Neutrophil (primary cell): ENCODE data around the gene CFAP65.

Source experiments
- H3K27ac ChIP-seq: fragments of 200-600 bp; sonication (generic); 2 replicates; pipeline ENCODE4 v1.5.1; 2016; ENCODE audit warnings: mild to moderate bottlenecking, moderate library complexity
- H3K27me3 ChIP-seq: fragments of 200-600 bp; sonication (generic); 2 replicates; pipeline ENCODE4 v1.6.0; 2016; ENCODE audit warnings: mild to moderate bottlenecking
- H3K36me3 ChIP-seq: fragments of 200-600 bp; sonication (generic); 2 replicates; pipeline ENCODE4 v1.5.1; 2017
- H3K4me1 ChIP-seq, 2 experiments: fragments of 200-600 bp in 1 of 2; sonication (generic) in 1 of 2; 1 replicate in 1 of 2; 2 replicates in 1 of 2; pipeline versions ENCODE4 v1.5.1 to v1.6.1; 2013 to 2016; ENCODE audit warnings: low read depth in 1 of 2, low read length in 1 of 2, mild to moderate bottlenecking in 1 of 2, moderate library complexity in 1 of 2; ENCODE audit not compliant: control insufficient read depth in 1 of 2, insufficient read depth in 1 of 2
- H3K4me3 ChIP-seq, 2 experiments: fragments of 200-600 bp in 1 of 2; sonication (generic) in 1 of 2; 1 replicate in 1 of 2; 2 replicates in 1 of 2; pipeline ENCODE4 v1.5.1; 2013 to 2016; ENCODE audit warnings: low read depth in 1 of 2, low read length in 1 of 2, mild to moderate bottlenecking in 1 of 2, moderate library complexity in 1 of 2
- H3K9me3 ChIP-seq: fragments of 200-600 bp; sonication (generic); 2 replicates; pipeline ENCODE4 v1.5.1; 2016
- TF ChIP-seq, protein P1 (sequence below): fragments of 200-600 bp; sonication (generic); IDR thresholded peaks from 2 replicates; pipeline ENCODE4 v1.5.1; 2016; ENCODE audit warnings: antibody characterized with exemption

CFAP65 gene

DNA sequence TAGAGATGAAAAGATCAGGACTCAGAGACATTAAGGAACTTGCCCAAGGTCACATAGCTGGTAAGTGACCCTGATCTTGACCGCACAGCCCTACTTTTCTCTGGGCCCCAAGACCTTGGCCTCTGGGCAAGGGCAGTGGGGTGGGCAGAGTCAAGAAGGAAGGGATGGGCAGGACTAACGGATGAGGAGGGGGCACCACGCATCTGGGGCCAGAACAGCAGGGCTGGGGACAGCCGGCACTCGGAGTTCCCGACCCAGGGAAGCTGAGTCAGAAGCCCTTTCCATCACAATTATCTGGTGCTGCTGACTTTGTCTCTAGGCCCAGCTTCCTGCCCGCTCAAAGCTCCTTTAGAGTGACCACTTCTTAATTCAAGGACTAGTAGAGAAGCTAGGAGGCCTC, 14.4 kb downstream of the CFAP65 start:
- no peaks in the 10 kb centered on the region for H3K4me1 ChIP-seq
- H3K4me3 ChIP-seq, result no peak overlapping the region
- no peak overlapping the region for H3K27ac ChIP-seq
- TF ChIP-seq, protein P1, sequence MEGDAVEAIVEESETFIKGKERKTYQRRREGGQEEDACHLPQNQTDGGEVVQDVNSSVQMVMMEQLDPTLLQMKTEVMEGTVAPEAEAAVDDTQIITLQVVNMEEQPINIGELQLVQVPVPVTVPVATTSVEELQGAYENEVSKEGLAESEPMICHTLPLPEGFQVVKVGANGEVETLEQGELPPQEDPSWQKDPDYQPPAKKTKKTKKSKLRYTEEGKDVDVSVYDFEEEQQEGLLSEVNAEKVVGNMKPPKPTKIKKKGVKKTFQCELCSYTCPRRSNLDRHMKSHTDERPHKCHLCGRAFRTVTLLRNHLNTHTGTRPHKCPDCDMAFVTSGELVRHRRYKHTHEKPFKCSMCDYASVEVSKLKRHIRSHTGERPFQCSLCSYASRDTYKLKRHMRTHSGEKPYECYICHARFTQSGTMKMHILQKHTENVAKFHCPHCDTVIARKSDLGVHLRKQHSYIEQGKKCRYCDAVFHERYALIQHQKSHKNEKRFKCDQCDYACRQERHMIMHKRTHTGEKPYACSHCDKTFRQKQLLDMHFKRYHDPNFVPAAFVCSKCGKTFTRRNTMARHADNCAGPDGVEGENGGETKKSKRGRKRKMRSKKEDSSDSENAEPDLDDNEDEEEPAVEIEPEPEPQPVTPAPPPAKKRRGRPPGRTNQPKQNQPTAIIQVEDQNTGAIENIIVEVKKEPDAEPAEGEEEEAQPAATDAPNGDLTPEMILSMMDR, result no peak
- peaks cover 50% of the 10 kb centered on the region for H3K27me3 ChIP-seq
- H3K9me3 ChIP-seq, result no peaks in the 10 kb centered on the region
- H3K36me3 ChIP-seq, result no peaks in the 10 kb centered on the region

DNA sequence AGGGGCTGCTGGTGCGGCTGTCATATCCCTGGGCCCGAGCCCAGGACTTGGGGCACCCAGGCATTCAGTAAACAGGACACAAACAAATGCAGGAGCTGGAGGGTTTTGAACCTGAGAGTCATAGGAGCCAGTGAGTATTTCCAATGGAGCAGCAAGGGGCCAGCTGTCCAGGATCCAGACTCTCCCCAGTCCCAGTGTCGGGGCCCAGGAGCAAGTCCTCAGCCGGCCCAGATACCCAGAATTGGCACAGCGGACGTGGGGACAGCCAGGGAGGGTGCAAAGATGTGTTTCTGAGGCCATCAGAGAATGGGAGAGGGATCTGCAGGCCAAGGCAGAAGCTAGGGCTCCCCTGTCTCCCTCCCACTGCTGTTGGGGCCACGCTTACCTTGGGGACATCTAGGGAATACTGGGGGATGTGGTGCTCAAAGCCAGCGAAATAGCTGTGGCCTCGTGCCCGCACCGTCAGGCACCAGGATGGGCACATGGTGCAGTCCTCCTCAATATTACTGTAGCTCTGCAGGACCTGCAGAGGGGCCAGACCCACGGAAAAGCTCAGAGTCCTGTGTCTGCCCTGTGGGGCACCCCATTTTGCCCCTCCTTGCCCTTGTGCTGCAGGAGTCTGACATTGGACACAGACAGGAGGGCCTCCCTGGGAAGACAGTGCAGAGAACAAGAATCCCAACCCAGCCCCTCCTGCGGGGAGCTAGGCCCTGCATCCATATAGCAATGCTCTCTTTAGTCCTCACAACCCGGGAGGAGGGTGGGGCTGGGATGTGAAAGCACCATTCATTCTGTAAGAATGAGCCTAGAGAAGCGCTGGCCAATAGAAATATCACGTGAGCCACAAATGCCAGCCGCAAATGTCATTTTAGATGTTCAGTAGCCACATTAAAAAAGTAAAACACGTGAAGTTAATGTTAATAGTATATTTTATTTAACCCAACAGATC, 15.4 kb downstream of the CFAP65 start:
- no peaks in the 10 kb centered on the region for H3K36me3 ChIP-seq
- no peak overlapping the region for H3K27ac ChIP-seq
- H3K4me3 ChIP-seq, result no peak overlapping the region
- TF ChIP-seq, protein P1, result no peak
- H3K4me1 ChIP-seq, result no peaks in the 10 kb centered on the region
- peaks cover 42% of the 10 kb centered on the region for H3K27me3 ChIP-seq
- no peaks in the 10 kb centered on the region for H3K9me3 ChIP-seq

DNA sequence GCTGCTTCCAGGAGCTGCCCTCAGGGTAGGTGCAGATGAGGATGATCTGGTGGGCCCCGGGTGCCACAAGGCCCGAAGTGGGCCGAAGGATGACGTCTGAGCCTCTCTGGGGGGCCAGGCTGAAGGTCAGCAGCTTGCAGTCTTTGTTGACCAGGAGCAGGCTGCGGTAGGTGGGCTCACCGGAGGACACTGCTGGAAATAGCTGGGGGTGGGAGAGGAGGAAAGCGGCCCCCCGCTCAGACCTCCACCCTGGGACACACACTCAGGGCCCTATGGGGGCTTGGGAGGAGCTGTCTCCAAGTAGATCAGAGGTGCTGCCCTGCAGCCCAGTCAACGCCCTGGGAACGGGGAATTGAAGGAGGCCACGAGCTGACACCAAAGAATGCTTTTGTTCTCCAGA, 17.3 kb downstream of the CFAP65 start:
- Histone ChIP-seq H3K27ac (no peak overlapping the region), H3K36me3 (no peaks in the 10 kb centered on the region), H3K27me3 (peaks cover 42% of the 10 kb centered on the region), H3K9me3 (no peaks in the 10 kb centered on the region), H3K4me3 (no peak overlapping the region), H3K4me1 (no peaks in the 10 kb centered on the region)
- TF ChIP-seq, protein P1, result no peak

DNA sequence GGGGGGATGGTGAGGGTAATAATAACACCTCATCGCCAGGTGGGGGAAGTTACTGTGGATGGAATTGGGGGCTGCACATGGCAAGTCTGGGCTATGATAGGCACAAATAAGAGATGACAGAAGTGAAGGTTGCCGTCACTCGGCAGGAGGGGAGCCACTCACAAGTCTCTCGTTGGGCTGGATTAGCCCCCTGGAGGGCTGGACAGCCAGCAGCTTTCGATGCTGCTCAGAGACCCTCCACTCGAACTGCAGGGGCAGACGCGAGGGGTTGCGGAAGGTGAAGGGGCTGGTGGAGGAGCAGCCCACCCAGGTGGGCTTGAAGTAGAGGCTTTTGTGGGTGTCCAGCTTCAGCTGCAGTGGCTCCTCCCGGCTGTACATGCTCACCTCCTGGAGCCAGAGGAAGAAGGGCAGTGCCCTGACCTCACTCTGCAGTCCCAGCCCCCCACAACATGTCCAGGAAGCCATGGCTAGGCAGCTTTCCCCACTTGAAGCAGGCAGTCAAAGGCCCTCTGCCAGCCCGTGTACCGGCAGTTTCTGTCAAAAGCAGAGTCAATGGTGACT, 18.2 kb downstream of the CFAP65 start:
- no peaks in the 10 kb centered on the region for H3K4me1 ChIP-seq
- no peaks in the 10 kb centered on the region for H3K36me3 ChIP-seq
- no peak overlapping the region for H3K27ac ChIP-seq
- H3K4me3 ChIP-seq, result no peak overlapping the region
- TF ChIP-seq, protein P1, result no peak
- H3K9me3 ChIP-seq, result no peaks in the 10 kb centered on the region
- H3K27me3 ChIP-seq, result peaks cover 47% of the 10 kb centered on the region

DNA sequence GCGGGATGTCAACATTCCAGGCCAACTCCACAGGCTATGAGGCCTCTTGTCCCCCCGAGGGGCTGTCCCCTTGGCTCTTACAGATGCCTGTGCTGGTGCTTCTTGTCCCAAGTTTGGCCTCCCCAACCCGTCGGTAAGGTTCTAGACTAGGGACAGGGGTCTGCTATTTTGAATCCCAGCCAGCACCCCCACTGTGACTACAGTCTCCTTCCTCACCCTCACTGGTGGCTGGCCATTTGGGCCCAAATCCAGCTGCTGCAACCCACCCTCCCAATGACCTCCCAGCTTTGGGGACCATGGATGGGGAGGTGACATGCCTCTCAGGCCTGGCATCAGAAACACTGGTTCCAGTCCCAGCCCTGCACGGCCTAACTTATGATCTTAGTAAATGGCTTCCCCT, 18.7 kb downstream of the CFAP65 start:
- H3K9me3 ChIP-seq, result no peaks in the 10 kb centered on the region
- peaks cover 47% of the 10 kb centered on the region for H3K27me3 ChIP-seq
- TF ChIP-seq, protein P1, result no peak
- H3K4me3 ChIP-seq, result no peak overlapping the region
- no peak overlapping the region for H3K27ac ChIP-seq
- no peaks in the 10 kb centered on the region for H3K36me3 ChIP-seq
- no peaks in the 10 kb centered on the region for H3K4me1 ChIP-seq
